HPDE6-E6E7 (cell line): ENCODE results near the gene KCNA10.
"Not testable (repeated sequence)": the region's sequence is repeated elsewhere in the genome, so short reads cannot be mapped to it uniquely, and the experiment has no call there.

ENCODE experiments used
- DNase-seq: peaks from one replicate; pipeline ENCODE4 v3.0.0; 2011; ENCODE audit warnings: missing footprints; ENCODE audit errors: extremely low spot score

The KCNA10 gene

GRCh38 chr1:110533230-110533629 is 14.3 kb upstream of the KCNA10 start:
- no peak for DNase-seq

DNA sequence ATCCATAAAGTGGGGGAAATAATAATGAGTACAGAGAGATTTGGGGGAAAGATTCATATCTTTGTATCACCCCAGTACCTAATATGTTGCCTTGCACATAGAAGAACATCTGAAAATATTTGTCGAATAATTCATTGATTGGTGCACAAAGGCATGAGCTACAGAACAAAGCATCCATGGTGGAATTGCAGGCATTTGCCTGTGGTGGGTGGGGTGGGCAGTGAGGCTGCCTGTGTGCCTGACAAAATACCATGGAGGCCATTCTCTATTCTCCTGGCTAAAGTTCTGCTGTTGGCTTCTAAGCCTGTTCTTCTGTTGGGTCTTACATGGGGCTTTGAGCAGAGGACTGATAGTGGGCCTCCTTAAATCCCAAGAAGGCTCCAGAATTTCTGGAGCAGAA is 10.0 kb upstream of the KCNA10 start:
- DNase-seq: no peak

DNA sequence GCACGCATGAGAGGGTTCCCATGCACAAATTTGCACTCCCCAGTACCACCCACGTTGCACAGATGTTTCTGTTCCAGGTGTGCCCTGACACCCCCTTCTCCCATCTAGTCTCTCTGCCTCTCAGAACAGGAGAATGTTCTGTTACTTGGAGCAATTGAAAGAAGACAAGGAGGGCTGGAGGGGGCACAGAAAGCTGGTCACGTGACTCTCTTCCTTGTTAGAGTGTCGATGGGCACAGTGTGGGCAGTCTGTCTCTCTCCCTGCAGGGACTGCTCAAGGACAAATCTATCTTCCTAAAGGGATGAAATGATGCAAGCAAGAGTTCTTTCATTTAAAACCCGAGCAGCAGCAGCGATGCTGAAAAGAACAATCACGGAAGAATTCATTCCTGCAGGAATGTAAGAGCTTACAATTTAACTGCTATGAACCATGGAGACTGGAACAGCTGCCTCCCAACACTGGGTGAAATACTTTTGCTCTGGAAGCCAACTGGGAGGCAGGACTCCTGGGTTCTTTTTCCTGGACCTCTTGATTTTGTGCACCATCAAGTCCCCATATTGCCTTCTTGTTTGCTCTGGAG is 7.3 kb upstream of the KCNA10 start:
- DNase-seq: no peak

GRCh38 chr1:110525249-110525595 is 6.2 kb upstream of the KCNA10 start:
- no peak for DNase-seq

DNA sequence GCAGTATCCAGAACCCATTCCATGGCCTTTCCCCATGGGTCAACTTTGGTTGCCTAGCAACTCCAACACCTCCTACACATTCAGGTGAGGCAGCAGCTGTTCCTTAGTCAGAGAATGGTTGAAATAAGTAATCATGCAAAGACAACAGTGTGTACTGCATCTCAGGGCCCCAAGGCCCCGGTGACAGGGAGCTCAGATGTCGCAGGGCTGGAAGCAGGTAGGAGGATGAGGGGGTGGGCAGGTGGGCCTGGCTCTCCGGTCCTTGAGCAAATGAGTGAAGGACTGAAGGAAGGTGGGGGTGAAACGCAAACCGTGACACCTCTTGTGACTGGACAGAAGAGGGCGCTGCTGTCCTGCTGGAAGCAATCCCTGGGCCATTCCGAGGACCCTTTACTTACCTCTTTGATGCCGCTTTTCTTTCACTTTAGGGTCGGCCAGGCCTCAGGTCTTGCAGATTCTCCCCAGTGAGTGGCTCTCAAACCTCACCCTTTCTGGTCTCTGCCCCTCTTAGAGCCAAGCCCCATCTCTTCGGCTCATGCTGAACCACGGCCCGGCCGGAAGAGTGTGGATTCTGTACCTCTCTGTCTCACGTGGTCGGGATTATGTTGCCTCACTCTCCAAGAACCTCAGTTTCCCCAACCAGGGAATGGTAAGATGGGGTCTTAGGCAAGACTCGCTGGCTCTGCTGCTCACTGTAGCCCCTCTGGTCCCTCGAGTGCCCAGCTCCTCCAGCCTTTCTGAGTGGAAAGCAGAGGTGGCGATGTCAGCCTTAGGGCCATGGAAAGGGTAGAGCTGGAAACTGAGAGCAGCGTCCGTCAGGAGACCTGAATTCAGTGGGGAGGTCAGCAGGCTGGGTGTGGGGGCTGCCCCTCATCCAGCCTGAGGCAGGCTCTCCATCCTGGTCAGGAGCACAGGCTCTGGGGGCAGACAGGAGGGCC is 5.6 kb upstream of the KCNA10 start:
- no peak for DNase-seq

DNA sequence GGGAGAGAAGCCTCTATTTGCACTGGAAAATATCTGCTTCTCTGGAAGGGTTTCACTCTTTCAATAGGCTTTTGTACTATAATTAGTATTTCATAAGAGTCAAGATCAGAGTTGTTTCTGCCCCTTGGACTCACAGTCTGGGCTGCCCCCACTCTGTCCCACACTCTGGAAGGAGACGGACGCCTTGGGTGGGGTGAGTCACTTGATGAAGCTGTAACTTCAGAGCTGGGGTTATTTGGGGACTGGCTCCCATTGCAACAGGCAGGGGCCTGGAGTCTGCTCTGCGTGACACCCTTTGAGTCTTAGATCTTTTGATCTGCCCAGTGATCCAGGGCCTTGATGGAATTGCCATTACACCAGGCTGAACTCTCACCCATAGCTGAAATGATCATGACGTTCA is 4.0 kb upstream of the KCNA10 start:
- DNase-seq: no peak

GRCh38 chr1:110522560-110522959 is 3.6 kb upstream of the KCNA10 start:
- no peak for DNase-seq

DNA sequence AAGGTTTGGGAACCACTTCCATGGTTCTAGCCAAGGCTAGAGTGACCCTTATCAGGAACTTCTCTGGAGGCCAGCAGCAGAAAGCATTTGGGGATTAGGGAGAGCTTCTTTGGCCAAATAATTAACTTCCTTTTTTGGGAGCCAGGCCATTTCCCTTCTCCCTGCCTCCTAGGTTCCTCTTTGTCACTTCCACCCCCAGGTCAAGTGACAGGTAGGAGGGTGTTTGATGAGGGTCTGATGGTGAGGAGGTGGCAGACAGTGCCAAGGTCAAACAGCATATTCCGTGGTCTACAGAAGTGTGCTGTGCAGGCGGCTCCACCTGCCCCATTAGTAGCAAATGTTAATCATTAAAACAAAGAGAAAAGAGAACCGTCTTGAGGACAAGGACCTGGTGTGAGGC is 1.9 kb upstream of the KCNA10 start:
- DNase-seq: no peak

- DNase-seq: no peak
These were observed 3.1 kb downstream of the KCNA10 start for GRCh38 chr1:110515891-110516290.

- DNase-seq: no peak
These were observed 3.9 kb downstream of the KCNA10 start for GRCh38 chr1:110515041-110515440.

DNA sequence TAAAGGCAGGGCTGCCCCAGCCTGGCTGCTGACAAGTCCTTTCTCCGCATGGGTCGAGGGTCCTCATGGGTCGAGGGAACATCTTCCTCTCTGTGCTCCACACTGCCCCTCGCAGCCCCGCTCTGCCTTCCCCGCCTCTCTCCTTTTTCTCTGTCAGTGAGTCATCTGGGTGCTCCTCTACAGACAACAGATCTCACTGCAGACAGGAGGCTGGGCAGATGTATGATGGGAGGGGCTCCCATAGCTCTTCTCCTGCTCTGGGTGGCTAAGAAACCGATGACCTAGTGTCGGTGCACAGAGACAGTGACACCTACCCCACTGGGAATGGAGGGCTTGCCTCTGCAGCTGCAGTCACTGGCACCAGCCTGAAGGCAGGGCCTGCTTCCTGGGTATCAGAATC is 5.5 kb downstream of the KCNA10 start:
- DNase-seq: no peak

DNA sequence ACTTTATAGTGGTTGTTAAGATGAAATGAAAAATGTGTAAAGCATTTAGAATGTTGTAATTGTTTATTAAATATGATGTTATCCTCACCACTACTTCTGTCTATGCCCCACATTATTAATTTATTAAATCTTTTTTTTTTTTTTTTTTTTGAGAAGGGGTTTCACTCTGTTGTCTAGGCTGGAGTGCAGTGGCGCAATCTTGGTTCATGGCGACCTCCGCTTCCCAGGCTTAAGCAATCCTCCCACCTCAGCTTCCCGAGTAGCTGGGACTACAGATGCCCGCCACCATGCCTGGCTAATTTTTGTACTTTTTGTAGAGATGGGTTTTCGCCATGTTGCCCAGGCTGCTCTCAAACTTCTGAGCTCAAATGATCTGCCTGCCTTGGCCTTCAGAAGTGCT is 7.5 kb downstream of the KCNA10 start:
- DNase-seq: no peak

DNA sequence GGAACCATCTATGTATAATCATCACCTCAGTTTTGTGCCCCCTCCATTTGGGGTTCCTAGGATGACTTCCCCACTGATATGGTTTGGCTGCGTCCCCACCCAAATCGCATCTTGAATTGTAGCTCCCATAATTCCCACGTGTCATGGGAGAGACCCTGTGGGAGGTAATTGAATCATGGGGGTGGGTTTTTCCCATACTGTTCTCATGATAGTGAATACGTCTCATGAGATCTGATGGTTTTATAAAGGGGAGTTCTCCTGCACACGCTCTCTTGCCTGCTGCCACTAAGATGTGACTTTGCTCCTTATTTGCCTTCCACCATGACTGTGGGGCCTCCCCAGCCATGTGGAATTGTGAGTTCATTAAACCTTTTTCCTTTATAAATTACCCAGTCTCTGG is 8.1 kb downstream of the KCNA10 start:
- not testable (repeated sequence) for DNase-seq

GRCh38 chr1:110509655-110510054 is 9.3 kb downstream of the KCNA10 start:
- DNase-seq: no peak

DNA sequence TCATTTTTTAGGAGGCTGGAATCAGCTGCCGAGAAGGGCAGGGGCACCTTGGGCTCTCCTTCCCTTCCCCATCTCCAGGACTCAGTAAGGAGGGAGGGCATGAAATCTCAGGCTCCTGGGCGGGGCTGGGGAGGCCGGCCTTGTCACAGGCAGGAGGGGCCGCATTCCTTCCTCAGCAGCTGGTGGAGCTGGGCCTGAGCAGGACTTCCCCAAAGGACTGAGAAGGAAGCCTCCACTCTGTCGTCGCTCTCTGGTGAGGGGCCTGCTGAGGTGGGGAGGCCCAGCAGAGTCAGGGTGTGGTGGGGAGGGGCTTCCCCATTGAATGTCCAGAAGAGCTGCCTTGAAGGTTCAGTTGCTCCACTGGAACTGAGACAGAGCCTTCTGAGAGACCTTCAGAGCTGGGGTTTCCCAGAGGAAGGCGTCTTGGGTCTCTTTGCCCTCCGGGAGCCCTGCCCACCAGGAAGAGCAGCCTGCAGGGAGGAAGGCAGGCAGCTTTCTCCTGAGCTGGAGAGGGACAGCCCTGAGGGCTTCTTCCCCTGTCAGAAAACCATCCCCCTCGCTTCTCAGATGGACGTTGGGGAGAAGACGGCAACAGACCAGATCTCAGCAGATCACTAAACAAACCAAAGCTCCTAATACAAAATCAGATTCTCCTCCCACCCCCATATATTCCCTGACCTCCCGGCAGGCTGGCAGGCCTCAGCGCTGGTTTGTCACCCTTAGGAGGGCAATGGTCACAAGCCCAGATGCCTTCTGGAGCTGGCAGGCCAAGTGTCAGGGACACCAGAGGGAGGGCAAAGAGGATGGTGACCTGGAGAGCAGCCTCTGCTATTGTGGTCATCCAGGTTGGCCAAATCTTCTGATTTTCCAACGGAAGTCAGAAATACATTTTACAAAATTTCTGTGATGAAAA is 10.7 kb downstream of the KCNA10 start:
- DNase-seq: no peak

- DNase-seq: no peak
These were observed 12.4 kb downstream of the KCNA10 start for GRCh38 chr1:110506541-110506940.

DNA sequence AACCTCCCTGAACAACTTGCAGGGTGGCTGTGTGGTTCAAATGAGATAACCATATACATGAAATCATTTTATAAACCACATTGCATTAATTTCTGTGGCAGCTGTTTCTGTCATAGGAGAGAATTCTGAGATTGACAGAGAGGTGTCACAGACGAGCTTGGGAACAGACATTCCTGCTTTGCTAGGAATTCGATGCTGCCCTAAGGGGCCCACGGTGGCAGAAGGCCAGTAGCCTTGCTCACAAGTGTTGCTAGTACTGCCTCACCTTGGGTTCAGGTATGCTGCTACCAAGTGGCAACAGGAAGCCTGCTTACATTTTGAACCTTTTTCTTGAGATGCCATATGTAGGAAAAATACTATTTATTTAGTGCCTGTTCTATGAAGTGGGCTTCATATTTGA is 13.4 kb downstream of the KCNA10 start:
- DNase-seq: no peak

DNA sequence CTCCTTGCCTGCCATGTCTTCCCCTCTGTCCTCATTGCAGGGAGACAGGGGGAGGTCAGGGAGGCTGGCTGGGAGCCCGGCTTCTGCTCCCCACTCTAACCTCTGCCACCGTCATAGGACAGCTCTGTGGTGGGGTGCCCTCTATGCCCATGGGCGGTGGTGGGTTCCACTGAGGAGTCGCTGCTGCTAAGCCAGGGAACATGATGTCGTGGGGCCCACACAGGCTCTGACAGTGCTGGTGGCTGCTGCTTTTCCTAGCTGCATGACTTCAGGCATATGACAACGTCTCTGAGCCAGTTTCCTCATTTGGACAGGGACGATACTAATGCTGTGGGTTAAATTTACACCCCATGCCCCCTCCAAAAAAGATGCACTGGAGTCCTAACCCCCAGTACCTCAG is 14.7 kb downstream of the KCNA10 start:
- DNase-seq: no peak

GRCh38 chr1:110503471-110503870 is 15.5 kb downstream of the KCNA10 start:
- no peak for DNase-seq

DNA sequence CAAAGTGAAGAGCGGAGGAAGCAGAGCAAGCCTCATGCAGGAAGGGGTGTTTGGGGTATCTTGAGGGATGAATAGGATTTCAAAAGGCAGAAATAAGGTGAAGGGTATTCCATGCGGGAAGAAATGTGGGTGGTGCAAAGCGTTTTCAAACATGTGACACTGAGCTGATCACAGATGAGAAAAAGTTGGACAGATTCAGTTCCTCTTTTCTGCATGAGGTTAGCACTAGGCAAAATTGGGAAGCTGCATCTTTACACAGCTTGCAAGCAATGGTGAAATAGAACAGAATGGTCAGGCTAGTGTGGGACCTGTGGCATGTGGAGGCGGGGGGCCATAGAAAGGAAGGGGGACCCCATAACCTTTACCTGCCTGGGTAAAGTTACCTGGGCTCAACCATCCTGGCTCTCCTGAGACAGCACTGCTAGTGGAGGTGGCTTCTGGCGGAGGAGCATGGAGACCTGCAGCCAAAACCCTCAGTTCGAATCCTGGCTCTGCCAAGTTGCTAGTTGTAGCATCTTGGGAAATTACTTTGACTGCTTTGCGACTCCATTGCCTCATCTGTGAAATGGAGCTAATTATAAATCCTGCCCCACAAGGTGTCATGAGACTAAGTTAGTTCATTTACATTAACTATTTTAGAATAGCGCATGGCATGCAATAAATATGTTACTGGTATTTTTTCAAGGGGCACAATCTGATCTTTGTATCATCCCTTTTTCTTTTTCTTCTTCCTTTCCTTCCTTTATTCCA is 16.4 kb downstream of the KCNA10 start:
- no peak for DNase-seq

DNA sequence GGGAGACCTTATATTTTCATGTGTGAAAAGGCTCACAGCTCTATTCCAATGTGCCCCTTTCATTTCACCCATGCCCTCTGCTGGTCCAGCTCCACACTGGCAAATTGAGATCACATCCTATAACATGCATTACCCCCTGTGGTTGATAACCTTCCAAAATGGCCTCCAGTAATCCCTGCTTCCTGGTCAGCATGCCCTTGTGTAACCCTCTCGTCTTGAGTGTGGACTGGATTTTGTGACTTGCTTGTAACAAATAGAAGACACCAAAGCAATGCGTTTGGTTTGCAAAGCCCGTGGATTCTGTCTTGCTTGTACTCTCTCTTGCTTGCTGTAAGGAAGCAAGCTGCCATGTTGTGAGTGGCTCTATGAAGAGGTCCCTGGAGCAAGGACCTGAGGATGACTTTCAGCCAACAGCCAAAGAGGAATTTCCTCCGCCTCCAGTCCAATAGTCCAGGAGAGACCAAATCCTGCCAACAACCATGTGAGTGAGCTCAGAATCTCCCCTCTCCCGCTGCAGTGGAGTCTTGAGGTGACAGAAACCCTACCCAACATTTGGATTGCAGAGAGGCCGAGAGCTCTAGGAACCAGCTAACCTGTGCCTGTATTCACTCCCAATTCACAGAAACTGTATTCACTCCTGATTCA is 17.4 kb downstream of the KCNA10 start:
- no peak for DNase-seq
